NCI-H1417 treated with DMSO at 0.1 percent for 48 hours (cell line): ENCODE measurements around the gene ZCCHC9.

Source experiments
- DNase-seq: peaks from one replicate; lab custom pipeline; 2025; lab: John Stamatoyannopoulos, UW

ZCCHC9 gene

DNA sequence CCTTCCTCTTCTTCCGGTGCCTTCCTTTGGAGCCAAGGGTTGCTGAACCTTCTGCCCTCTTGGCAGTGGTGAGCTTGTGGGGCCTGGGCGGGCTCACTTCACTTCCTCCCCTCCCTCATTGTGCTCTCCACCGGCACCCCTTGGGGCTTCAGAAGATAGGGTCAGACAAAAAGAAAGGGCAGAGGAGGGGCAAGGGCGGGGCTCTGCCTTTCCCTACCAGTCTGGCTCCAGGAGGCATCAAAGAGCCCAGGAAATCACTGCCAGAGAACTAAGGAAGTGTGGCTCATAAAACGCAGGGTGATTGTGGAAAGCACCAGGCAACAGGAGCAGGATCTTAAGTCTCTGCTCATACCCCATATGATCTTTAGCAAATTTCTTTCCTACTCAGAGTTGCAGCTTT, 57.7 kb downstream of the ZCCHC9 start:
- DNase-seq: no peak

DNA sequence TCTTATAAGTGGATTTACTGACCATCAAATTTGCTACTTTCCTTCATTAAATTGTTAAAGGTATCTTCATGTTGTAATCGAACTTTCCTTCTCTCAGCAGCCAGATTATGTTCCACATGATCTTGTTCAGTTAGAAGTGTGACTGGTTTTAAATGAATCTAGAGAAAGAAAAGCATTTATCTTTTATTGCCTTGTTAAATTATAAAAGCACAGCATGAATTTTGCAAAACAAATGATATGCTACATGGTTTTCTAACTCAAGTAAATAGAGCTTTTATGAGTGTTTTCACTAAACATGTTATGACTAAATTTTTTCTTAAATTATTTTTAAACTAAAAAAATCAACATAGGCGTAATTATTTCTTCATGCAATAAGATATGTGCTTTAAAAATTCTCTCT, 58.5 kb downstream of the ZCCHC9 start:
- DNase-seq: no peak

GRCh38 chr5:81360640-81361039, 59.3 kb downstream of the ZCCHC9 start:
- no peak for DNase-seq

DNA sequence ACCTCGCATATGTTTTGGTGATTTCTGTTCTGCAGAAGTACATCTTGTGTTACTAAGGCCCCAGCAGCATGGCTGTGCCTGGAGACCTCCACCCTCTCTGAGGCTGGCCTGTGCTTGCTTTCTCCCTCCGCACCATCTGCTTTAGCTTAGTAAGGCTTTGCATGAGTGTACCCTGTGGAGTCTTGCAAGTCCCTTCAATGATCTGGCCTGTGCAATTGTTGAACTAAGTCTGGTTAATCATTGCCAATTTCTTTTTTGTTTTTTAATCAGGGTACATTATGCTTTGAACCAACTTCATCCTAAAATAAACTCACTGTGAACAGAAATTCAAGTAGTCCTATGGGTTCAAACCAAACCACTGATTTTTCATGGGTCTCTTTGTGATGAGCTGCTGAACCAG, 60.2 kb downstream of the ZCCHC9 start:
- no peak for DNase-seq
